Vagina (tissue), 2 donors: Measurements from ENCODE around the gene POLK.

Experiments used
- POLR2A ChIP-seq, 2 donors: fragments of 450-650 bp; IDR thresholded peaks; one replicate each; pipeline ENCODE4 v1.6.1; 2017; ENCODE audit warnings: antibody characterized with exemption in 2 of 2, mild to moderate bottlenecking in 2 of 2, moderate library complexity in 2 of 2
- TF ChIP-seq, protein P1 (sequence below), 3 experiments: fragments of 450-650 bp in 2 of 3; fragments of 200-600 bp in 1 of 3; sonication (generic) in 1 of 3; IDR thresholded peaks; one replicate each; pipeline ENCODE4 v1.5.1; 2017 to 2019; ENCODE audit warnings: antibody characterized with exemption in 3 of 3, mild to moderate bottlenecking in 2 of 3, moderate library complexity in 2 of 3

DNA sequence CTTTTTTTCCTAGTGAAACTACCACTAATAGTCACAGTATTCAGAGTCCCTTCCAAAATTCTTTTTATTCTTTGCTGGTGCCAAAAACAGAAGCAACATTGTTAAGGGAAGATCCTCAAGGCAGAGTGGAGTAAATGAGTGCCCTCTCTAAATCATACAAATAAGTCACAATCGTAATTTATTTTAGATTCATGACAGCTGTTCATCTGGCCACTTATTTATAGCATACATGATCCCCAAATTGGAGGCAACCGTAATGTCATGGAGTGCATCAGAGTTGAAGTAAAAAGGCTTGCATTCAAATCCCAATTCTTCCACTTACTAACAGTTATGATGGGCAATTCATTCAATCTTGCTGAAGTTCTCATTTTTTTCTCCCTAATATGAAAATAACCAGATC is 33.4 kb downstream of the POLK start:
- TF ChIP-seq, protein P1, sequence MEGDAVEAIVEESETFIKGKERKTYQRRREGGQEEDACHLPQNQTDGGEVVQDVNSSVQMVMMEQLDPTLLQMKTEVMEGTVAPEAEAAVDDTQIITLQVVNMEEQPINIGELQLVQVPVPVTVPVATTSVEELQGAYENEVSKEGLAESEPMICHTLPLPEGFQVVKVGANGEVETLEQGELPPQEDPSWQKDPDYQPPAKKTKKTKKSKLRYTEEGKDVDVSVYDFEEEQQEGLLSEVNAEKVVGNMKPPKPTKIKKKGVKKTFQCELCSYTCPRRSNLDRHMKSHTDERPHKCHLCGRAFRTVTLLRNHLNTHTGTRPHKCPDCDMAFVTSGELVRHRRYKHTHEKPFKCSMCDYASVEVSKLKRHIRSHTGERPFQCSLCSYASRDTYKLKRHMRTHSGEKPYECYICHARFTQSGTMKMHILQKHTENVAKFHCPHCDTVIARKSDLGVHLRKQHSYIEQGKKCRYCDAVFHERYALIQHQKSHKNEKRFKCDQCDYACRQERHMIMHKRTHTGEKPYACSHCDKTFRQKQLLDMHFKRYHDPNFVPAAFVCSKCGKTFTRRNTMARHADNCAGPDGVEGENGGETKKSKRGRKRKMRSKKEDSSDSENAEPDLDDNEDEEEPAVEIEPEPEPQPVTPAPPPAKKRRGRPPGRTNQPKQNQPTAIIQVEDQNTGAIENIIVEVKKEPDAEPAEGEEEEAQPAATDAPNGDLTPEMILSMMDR (IDR thresholded peaks at IDR 0.05) = no peak
- no peak for TF ChIP-seq POLR2A (IDR thresholded peaks at IDR 0.05)
